ENCODE measurements around the gene AMN1.
"Not testable (repeated sequence)": the region's sequence is repeated elsewhere in the genome, so short reads cannot be mapped to it uniquely, and the experiment has no call there.

Gene AMN1

GRCh38 chr12:31712877-31713276 is 15.9 kb downstream of the AMN1 start:
- no peak for TF ChIP-seq CTCF (IDR thresholded peaks at IDR 0.05; ENCODE audit: extremely low read depth, insufficient read depth, missing control alignments)
- in situ Hi-C loops (cut with MboI; ENCODE audit: low pct_unique_long_range_greater_than_20kb, low sequenced_read_pairs, unreplicated experiment): no loop called here
- no peak for DNase-seq (ENCODE audit: low spot score)

GRCh38 chr12:31710021-31710818 is 18.6 kb downstream of the AMN1 start:
- no peak for DNase-seq (ENCODE audit: low spot score)
- in situ Hi-C loops (cut with MboI; ENCODE audit: low pct_unique_long_range_greater_than_20kb, low sequenced_read_pairs, unreplicated experiment): no loop called here
- TF ChIP-seq CTCF (IDR thresholded peaks at IDR 0.05; ENCODE audit: extremely low read depth, insufficient read depth, missing control alignments): no peak

- in situ Hi-C loops (cut with MboI; ENCODE audit: low pct_unique_long_range_greater_than_20kb, low sequenced_read_pairs, unreplicated experiment); DNase-seq (ENCODE audit: low spot score): not testable (repeated sequence)
Observed at GRCh38 chr12:31708118-31708517, 20.7 kb downstream of the AMN1 start.

GRCh38 chr12:31705621-31706020 is 23.2 kb downstream of the AMN1 start:
- DNase-seq (ENCODE audit: low spot score): no peak
- TF ChIP-seq CTCF (IDR thresholded peaks at IDR 0.05; ENCODE audit: extremely low read depth, insufficient read depth, missing control alignments): no peak
- in situ Hi-C loops (cut with MboI; ENCODE audit: low pct_unique_long_range_greater_than_20kb, low sequenced_read_pairs, unreplicated experiment): no loop called here

GRCh38 chr12:31702047-31702446 is 26.8 kb downstream of the AMN1 start:
- TF ChIP-seq CTCF (IDR thresholded peaks at IDR 0.05; ENCODE audit: extremely low read depth, insufficient read depth, missing control alignments): peak; percentile 5
- no peak for DNase-seq (ENCODE audit: low spot score)
- in situ Hi-C loops (cut with MboI; ENCODE audit: low pct_unique_long_range_greater_than_20kb, low sequenced_read_pairs, unreplicated experiment): no loop called here

GRCh38 chr12:31689921-31690320 is 38.9 kb downstream of the AMN1 start:
- in situ Hi-C loops (cut with MboI; ENCODE audit: low pct_unique_long_range_greater_than_20kb, low sequenced_read_pairs, unreplicated experiment): loop anchor here (10.0 kb wide), 1 partner anchor 615 kb away; no protein-coding TSS in a partner anchor
- not testable (repeated sequence) for DNase-seq (ENCODE audit: low spot score)

- DNase-seq (ENCODE audit: low spot score): peak; percentile 32
- in situ Hi-C loops (cut with MboI; ENCODE audit: low pct_unique_long_range_greater_than_20kb, low sequenced_read_pairs, unreplicated experiment): loop anchor here (10.0 kb wide), 1 partner anchor 618 kb away; no protein-coding TSS in a partner anchor
- TF ChIP-seq CTCF (IDR thresholded peaks at IDR 0.05; ENCODE audit: extremely low read depth, insufficient read depth, missing control alignments): no peak
Observed at GRCh38 chr12:31687101-31687527, 41.7 kb downstream of the AMN1 start.
